GM21447 (cell line): Measurements from ENCODE around the gene PSD.

ENCODE experiments used
- ATAC-seq: cut with Tn5 transposase; IDR thresholded peaks from one replicate; pipeline ENCODE4 v1.9.1; 2021; ENCODE audit not compliant: unreplicated experiment

PSD gene

GRCh38 chr10:102405632-102406031 is 13.0 kb downstream of the PSD start:
- ATAC-seq: no peak

DNA sequence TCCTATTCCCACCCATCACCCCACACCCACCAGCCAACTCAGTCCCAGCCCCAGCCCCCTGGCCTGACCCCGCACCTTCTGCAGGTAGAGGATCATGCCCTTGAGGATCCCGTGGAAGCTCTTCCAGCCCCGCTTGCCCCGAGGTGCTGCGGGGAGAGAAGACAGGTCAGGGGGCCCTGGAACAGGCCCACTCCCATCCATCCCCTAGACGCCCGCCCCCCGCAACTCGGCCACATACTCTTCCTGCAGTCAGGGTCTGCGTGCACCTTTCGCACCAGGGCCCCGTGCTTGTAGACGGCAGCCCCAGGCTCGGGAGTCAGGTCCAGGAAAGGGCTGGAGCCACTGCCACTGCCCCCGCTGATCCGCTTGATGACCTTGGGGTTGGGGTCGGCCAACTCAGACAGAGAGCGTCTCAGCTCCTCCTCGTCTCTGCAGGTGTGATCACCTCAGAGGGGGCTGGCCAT is 13.4 kb downstream of the PSD start:
- ATAC-seq: no peak

DNA sequence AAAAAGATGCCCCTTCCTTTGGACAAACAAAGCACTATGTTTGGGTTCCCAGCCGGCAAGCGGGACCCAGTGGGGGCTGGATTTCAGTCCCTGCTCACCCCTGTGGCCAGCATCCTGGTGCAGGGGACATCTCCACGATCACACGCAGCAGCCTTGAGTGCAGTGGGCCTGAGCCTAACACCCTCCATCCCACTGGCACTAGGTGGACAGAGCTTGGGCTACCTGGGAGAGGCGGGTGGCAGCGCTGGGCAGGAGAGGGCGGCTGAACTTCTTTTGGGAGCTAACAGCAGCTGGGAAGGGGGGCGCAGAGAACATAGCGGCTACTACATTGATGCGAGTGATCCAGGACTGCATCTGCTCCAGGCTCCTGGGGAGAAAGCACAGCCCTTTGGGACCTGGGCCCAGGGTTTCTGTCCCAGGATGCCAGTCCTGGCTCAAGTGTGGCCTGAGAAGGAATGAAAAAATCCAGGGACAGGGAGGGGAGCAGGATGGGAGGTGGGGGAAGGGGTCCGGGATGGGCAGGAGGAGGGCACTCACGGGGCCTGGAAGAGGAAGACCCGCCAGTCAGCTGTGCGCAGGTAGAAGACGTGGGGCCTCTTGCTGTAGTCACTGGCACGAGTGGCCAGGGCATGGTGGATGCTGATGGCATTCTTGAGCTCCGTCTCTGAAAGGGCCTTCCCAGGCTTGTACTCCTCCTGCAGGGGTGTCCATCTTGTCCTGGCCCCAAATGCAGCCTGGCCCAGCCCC is 14.1 kb downstream of the PSD start:
- no peak for ATAC-seq

GRCh38 chr10:102403115-102403514 is 15.5 kb downstream of the PSD start:
- no peak for ATAC-seq

DNA sequence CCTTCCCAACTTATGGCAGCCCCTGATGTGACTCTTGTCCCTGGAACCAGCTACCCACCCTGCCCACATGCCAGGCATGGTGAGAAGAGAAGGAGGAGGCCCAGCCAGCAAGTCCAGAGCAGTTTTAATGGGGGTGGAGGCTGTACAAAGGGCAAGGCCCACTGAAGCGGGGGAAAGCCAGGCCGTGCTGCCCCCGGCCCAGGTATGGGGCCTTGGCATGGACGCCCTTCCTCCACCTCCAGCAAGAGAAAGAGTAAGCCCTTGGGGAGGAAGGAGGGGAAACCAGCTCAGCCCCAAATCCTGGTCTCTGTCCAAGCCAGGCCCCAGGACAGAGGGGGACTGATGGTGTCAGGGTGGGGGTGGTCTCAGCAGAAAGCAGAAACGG is 16.1 kb downstream of the PSD start:
- no peak for ATAC-seq

DNA sequence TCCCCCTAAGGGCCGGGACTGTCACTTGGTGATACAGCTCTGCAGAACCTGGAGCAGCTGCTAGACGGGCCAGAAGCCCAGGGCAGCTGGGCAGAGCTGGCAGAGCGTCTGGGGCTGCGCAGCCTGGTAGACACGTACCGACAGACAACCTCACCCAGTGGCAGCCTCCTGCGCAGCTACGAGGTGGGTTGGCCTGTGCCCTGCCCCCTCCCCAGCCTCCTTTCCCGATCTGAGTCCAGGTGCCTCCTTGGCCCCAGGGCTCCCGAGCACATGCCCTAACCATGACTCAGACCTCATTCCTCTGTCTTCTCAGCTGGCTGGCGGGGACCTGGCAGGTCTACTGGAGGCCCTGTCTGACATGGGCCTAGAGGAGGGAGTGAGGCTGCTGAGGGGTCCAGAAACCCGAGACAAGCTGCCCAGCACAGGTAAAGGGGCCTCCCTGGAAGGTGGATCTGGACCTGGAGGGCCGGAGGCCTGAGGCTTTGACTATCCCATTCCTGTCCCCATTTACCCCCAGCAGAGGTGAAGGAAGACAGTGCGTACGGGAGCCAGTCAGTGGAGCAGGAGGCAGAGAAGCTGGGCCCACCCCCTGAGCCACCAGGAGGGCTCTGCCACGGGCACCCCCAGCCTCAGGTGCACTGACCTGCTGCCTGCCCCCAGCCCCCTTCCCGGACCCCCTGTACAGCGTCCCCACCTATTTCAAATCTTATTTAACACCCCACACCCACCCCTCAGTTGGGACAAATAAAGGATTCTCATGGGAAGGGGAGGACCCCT is 16.7 kb downstream of the PSD start:
- ATAC-seq: no peak

DNA sequence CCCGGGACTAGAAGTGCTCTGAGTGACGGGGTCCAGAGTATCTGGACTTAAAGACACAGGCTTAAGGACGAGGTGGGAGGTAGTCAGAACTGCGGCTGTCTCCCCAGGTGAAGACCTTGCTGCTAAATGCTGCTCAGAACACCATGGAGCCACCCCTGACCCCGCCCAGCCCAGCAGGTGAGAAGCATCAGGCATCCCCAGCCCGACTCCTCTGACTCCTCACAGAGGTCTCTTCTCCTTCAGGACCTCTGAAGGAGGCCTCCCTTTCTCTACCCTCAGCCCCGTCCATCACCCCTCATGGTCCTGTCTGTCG is 17.3 kb downstream of the PSD start:
- ATAC-seq: no peak

DNA sequence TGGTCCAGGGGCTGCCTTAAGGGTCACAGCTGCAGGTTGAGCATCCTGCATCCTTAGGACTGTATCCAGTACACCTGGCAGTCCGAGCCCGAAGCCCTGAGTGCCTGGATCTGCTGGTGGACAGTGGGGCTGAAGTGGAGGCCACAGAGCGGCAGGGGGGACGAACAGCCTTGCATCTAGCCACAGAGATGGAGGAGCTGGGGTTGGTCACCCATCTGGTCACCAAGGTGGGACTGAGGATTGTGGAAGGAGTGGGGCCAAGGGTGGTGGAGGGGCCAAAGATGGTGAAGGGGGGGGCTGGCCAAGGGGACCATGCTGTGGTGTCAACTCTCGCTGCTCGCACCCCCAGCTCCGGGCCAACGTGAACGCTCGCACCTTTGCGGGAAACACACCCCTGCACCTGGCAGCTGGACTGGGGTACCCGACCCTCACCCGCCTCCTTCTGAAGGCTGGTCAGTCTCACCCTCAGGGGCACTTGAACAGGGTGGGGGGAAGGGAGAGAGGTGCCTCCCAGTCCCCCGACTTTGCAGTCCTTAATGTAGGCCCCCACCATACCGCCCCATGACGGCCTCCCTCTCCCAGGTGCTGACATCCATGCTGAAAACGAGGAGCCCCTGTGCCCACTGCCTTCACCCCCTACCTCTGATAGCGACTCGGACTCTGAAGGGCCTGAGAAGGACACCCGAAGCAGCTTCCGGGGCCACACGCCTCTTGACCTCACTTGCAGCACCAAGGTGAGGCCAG is 17.8 kb downstream of the PSD start:
- ATAC-seq: no peak

DNA sequence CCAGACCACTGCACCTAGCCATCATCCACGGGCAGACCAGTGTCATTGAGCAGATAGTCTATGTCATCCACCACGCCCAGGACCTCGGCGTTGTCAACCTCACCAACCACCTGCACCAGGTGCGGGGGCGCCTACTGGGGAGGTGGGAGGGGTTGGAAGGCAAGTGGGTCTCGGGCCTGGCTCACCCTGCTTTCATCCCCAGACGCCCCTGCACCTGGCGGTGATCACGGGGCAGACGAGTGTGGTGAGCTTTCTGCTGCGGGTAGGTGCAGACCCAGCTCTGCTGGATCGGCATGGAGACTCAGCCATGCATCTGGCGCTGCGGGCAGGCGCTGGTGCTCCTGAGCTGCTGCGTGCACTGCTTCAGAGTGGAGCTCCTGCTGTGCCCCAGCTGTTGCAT is 18.5 kb downstream of the PSD start:
- no peak for ATAC-seq

DNA sequence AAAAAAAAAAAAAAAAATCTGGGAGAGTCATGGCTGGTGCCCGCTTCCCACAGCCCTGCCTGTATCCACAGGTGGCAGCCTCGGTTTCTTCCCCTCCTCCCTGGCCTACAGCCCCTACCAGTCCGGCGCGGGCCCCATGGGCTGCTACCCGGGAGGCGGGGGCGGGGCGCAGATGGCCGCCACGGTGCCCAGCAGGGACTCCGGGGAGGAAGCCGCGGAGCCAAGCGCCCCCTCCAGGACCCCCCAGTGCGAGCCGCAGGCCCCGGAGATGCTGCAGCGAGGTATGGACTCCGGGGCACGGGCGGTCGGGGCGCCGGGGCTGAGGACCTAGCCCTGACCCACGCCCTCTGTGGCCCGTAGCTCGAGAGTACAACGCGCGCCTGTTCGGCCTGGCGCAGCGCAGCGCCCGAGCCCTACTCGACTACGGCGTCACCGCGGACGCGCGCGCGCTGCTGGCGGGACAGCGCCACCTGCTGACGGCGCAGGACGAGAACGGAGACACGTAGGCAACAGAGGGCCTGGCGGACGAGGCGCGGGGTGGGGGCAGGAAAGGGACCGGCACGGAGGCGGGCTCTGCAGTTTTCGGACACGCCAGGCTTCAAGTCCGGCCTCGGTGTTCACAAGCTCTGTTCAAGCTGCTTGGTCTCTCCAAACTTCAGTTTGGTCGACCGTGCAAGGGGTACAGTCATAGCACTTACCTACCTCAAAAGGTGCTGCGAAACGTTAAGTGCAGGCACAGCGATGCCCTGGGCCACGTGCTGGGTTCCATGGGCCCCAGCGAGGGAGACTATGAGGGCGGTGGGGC is 19.2 kb downstream of the PSD start:
- peak; percentile 38 for ATAC-seq

DNA sequence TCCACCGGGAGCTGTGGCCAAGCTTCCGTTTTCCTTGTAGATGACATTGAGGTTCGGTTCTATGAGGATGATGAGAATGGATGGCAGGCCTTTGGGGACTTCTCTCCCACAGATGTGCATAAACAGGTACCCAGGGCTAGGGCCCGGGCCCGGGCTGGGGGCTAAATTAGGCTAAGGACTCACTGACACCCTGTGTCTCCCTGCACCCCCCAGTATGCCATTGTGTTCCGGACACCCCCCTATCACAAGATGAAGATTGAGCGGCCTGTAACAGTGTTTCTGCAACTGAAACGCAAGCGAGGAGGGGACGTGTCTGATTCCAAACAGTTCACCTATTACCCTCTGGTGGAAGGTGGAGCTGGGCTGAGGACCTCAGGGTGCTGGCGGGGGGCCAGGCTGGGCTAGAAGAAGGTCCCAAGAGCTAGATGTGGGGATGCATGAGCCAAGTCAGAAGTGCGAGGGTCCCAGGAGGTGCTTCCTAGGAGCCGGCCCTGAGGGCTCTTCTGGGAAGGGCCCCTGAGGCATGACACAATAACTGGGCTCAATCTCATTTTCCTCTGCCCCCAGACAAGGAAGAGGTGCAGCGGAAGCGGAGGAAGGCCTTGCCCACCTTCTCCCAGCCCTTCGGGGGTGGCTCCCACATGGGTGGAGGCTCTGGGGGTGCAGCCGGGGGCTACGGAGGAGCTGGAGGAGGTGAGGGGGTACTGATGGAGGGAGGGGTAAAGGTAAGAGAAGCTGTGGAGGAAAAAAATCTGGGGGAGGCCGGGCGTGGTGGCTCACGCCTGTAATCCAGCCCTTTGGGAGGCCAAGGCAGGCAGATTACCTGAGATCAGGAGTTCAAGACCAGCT is 20.2 kb downstream of the PSD start:
- no peak for ATAC-seq

GRCh38 chr10:102397222-102398171 is 21.1 kb downstream of the PSD start:
- no peak for ATAC-seq

DNA sequence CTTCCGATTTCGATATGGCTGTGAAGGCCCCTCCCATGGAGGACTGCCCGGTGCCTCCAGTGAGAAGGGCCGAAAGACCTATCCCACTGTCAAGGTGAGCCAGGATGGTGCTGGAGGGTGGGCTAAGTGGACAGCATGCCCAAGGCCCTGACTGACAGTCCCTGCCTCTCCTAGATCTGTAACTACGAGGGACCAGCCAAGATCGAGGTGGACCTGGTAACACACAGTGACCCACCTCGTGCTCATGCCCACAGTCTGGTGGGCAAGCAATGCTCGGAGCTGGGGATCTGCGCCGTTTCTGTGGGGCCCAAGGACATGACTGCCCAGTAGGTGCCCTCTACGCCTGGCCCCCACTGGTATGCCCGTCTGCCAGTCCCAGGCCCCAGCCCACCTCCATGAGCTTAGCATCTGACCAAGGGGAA is 21.8 kb downstream of the PSD start:
- ATAC-seq: no peak

DNA sequence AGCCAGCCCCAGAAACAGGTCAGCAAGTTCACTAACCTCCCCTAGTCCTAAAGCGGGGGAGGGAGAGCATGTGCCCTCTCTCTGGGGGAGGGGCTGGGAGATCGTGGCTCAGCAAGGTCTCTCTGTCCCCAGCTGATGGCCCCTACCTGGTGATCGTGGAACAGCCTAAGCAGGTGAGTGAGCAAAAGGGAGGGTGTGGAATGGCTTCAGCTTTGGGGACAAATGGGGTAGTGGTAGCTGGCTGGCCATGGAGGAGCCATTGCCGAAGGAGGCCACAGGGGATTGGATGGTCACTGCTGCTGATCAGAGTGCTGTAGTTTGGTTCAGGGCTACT is 22.3 kb downstream of the PSD start:
- ATAC-seq: no peak

DNA sequence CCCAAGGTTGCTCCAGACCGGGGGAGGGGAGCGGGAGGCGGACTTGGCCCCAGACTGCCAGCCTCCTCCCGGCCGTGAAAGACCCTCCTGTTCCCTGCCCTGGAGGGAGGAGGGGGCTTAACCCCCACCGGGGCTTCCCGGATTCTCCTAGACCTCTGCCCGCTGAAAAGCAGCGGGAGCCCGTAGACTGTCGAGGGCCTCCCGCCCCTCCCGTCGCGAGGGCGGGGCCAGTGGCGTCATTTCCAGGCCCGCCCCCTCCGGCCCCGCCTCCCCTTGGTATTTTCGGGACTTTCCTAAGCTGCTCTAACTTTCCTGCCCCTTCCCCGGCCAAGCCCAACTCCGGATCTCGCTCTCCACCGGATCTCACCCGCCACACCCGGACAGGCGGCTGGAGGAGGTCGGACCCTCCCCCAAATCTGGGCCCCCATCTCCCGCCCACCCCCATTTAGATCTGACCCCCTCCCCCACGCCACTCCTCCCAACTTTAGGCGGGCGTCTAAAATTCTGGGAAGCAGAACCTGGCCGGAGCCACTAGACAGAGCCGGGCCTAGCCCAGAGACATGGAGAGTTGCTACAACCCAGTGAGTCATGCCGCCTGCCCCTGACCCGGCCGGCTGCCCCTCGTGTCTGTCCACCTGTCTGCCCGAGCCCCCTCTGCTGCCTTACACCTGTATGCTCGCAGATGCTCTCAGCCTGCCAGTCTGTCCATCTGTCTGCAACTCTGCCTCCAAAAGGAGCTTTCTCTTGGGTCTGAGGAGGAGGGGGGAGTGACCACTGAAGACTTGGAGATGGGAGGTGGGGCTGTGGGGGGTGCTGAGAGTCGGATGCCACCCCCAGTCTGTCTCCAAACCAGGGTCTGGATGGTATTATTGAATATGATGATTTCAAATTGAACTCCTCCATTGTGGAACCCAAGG is 22.9 kb downstream of the PSD start, which contains the start of gene NFKB2:
TSS of gene NFKB2 (plus strand) at position 306 of the 917 bp plus-strand sequence. CDS start at position 561, 255 bp downstream.
- no peak for ATAC-seq

GRCh38 chr10:102394801-102395399 is 23.7 kb downstream of the PSD start:
- ATAC-seq: peak; percentile 5

- ATAC-seq: peak; percentile 77
These were observed 24.3 kb downstream of the PSD start for GRCh38 chr10:102394079-102394800.
